NCI-H2196 (cell line): ENCODE measurements around the gene KIT.
A peak's percentile ranks its signal among the peaks of the same experiment; 100 is the strongest.
"Not testable (repeated sequence)": the region's sequence is repeated elsewhere in the genome, so short reads cannot be mapped to it uniquely, and the experiment has no call there.

Source experiments
- DNase-seq: peaks from one replicate; lab custom pipeline; 2025; ENCODE audit not compliant: unreplicated experiment; lab: John Stamatoyannopoulos, UW

KIT gene

GRCh38 chr4:54657551-54658251, at the start of gene KIT:
Gene KIT (plus strand): TSS chr4:54657957. CDS start chr4:54658015, 58 bp downstream.
- peak; percentile 62 for DNase-seq

- DNase-seq = no peak
Observed at GRCh38 chr4:54609310-54609709, 48.4 kb upstream of the KIT start.

- DNase-seq = no peak
Observed at GRCh38 chr4:54614149-54614548, 43.6 kb upstream of the KIT start.

GRCh38 chr4:54620773-54621172, 37.0 kb upstream of the KIT start:
- DNase-seq = no peak

- DNase-seq = no peak
Observed at GRCh38 chr4:54625391-54625790, 32.4 kb upstream of the KIT start.

- no peak for DNase-seq
Observed at GRCh38 chr4:54626113-54626512, 31.6 kb upstream of the KIT start.

- no peak for DNase-seq
Observed at GRCh38 chr4:54632537-54632936, 25.2 kb upstream of the KIT start.

- not testable (repeated sequence) for DNase-seq
Observed at GRCh38 chr4:54633102-54633740, 24.5 kb upstream of the KIT start.

GRCh38 chr4:54635318-54635717, 22.4 kb upstream of the KIT start:
- DNase-seq = no peak

GRCh38 chr4:54637325-54637724, 20.4 kb upstream of the KIT start:
- DNase-seq = no peak

- DNase-seq = not testable (repeated sequence)
Observed at GRCh38 chr4:54641101-54641500, 16.7 kb upstream of the KIT start.

GRCh38 chr4:54643172-54643571, 14.6 kb upstream of the KIT start:
- DNase-seq = no peak

GRCh38 chr4:54643958-54644751, 13.6 kb upstream of the KIT start:
- DNase-seq = no peak

GRCh38 chr4:54645830-54646229, 11.9 kb upstream of the KIT start:
- DNase-seq = no peak

GRCh38 chr4:54647070-54647469, 10.7 kb upstream of the KIT start:
- DNase-seq = no peak

- DNase-seq = no peak
Observed at GRCh38 chr4:54651050-54651449, 6.7 kb upstream of the KIT start.

GRCh38 chr4:54654753-54655152, 3.0 kb upstream of the KIT start:
- no peak for DNase-seq

- peak; percentile 52 for DNase-seq
Observed at GRCh38 chr4:54657185-54657550, 589 bp upstream of the KIT start.

GRCh38 chr4:54658252-54659093, 716 bp downstream of the KIT start:
- DNase-seq = peak; percentile 16

- DNase-seq = no peak
Observed at GRCh38 chr4:54659313-54659712, 1.6 kb downstream of the KIT start.
